A673 (cell line): ENCODE results near the gene POLK. TPM values are rescaled to one million over a fixed set of nuclear protein-coding genes. Genes with fewer than 3 reads are reported as not detected.

ENCODE experiments used
- Bru-seq: library from RNA; stranded (reverse); fragments of 400-500 nt; gene quantifications from one replicate; lab custom pipeline; 2021; lab: Mats Ljungman, UMichigan
- BruChase-seq, 2 experiments: library from RNA; stranded (reverse); fragments of 400-500 nt; gene quantifications; one replicate each; lab custom pipeline; 2021; lab: Mats Ljungman, UMichigan
- BruUV-seq: library from RNA; stranded (reverse); fragments of 400-500 nt; replicated peaks from 2 replicates; lab custom pipeline; 2021; lab: Mats Ljungman, UMichigan
- CTCF ChIA-PET: fragments of 300-600 bp; sonication (Branson Sonifier 250); formaldehyde crosslinking; loops from one replicate; lab custom pipeline; 2022; ENCODE audit warnings: antibody characterized with exemption; lab: Charles Lee
- POLR2A ChIA-PET: fragments of 300-600 bp; sonication (Branson Sonifier 250); formaldehyde crosslinking; loops from one replicate; lab custom pipeline; 2022; ENCODE audit warnings: antibody characterized with exemption; ENCODE audit not compliant: low non-redundant PET; lab: Charles Lee
- DNase-seq: peaks from one replicate; pipeline ENCODE4 v3.0.0-alpha.2; 2015; ENCODE audit warnings: low spot score
- H3K27ac ChIP-seq: fragments of 200-600 bp; sonication (generic); 2 replicates; pipeline ENCODE4 v1.5.1; 2016; ENCODE audit warnings: mixed run types, low read depth, mild to moderate bottlenecking, mixed read lengths, antibody characterized with exemption, low read length; ENCODE audit not compliant: poor library complexity, severe bottlenecking
- H3K27me3 ChIP-seq: fragments of 200-600 bp; sonication (generic); replicated peaks from 2 replicates; pipeline ENCODE4 v1.6.1; 2017; ENCODE audit warnings: mixed run types, low read depth, mild to moderate bottlenecking, mixed read lengths, antibody characterized with exemption, low read length; ENCODE audit not compliant: insufficient read depth, poor library complexity
- H3K36me3 ChIP-seq: fragments of 200-600 bp; sonication (generic); 2 replicates; pipeline ENCODE4 v1.6.1; 2016; ENCODE audit warnings: mixed run types, mild to moderate bottlenecking, mixed read lengths, antibody characterized with exemption, low read length; ENCODE audit not compliant: insufficient read depth, poor library complexity, severe bottlenecking
- H3K4me1 ChIP-seq: fragments of 200-600 bp; sonication (generic); 2 replicates; pipeline ENCODE4 v1.6.1; 2017; ENCODE audit warnings: mixed run types, mild to moderate bottlenecking, mixed read lengths, antibody characterized with exemption, low read length; ENCODE audit not compliant: insufficient read depth, poor library complexity, severe bottlenecking
- H3K4me3 ChIP-seq: fragments of 200-600 bp; sonication (generic); 2 replicates; pipeline ENCODE4 v1.5.1; 2016; ENCODE audit warnings: low read depth, mixed run types, mild to moderate bottlenecking, mixed read lengths, low read length; ENCODE audit not compliant: poor library complexity, severe bottlenecking
- H3K9me3 ChIP-seq: fragments of 200-600 bp; sonication (generic); 2 replicates; pipeline ENCODE4 v1.6.1; 2016; ENCODE audit warnings: mixed run types, low read depth, mild to moderate bottlenecking, mixed read lengths, antibody characterized with exemption, low read length; ENCODE audit not compliant: poor library complexity, severe bottlenecking
- EZH2 ChIP-seq: fragments of 200-600 bp; sonication (generic); IDR thresholded peaks from 2 replicates; pipeline ENCODE4 v1.6.1; 2017; ENCODE audit warnings: borderline replicate concordance, low read depth, mild to moderate bottlenecking, mixed read lengths, antibody characterized with exemption, low read length; ENCODE audit not compliant: poor library complexity, severe bottlenecking
- intact Hi-C: fragments of 100-400 bp; cut with micrococcal nuclease; formaldehyde crosslinking; loops from one replicate; pipeline ENCODE4 v1.10.0; 2022; ENCODE audit not compliant: unreplicated experiment
- long read RNA-seq: library from polyadenylated mRNA; stranded (forward); transcript quantifications from one replicate; pipeline ENCODE4 v2.0.0, GENCODE V29; 2022
- total RNA-seq: library from RNA; stranded (reverse); gene quantifications from 2 replicates; pipeline ENCODE4 v1.2.3, GENCODE V29; 2021
- TF ChIP-seq, protein P1 (sequence below): fragments of 300-800, 200-600 bp; sonication (generic); conservative IDR thresholded peaks from 2 replicates; pipeline ENCODE4 v1.5.1; 2017; ENCODE audit warnings: low read depth, mild to moderate bottlenecking, antibody characterized with exemption, low read length, moderate library complexity, mixed read lengths

The POLK gene
- total RNA-seq, result 21.5 and 23.2 TPM in 2 replicates
- percentile 81 among the genes with signal in this experiment for Bru-seq, nascent RNA
- percentile 81 among the genes with signal in this experiment for BruChase-seq, experiment 1, labeled RNA remaining after a 2-hour chase
- BruChase-seq, experiment 2, labeled RNA remaining after a 6-hour chase, result percentile 72 among the genes with signal in this experiment
- long read RNA-seq, full-length matches to known transcripts, result 6 of 14 reads
- long read RNA-seq, partial matches to known transcripts, result 3 of 14 reads
- long read RNA-seq, other reads (novel, unspliced or antisense), result 5 of 14 reads

DNA sequence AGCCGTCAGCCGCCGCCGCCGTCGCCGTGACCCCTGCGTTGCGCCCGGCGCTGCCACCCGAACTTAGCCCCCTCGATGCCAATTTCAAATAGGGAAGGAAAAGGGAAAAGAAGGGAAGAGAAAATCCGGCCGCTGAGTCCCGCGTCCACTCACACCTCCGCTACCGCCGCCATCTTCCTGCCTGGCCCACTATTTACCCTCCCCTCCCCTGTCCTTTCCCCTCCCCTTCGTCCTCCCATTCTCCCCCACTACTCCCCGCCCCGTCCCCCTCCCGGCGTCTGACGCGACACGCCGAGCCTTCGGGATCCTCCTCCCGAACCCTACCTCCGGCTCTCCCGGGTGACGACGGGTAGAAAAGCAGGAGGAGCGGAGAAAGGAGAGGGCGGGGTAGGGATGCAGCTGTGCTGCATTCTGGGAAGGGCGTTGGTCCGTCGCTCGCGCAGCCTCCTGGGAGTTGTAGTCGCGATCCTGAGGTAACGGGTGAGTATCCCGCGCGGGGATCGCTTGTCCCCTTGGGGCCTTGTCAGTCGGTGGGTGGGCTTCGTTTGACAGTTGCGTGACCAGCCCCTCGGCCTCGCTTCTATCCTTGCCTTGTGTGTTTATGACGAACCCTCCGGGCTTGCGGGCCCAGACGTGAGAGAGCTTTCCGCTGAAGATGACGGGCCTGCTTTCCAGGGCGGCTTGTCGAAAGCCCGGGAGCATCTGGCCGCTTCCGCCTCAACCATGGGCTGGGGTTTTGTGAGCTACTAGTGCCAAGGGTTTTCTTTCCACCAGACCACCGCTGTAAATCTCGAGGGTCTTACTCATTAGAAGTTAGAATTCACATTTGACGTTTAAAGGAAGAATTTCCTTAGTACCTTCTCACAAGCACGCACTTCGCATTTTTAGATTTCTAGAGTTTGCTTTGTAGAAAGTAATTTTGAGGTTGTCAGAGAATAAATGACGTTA lies at the start of gene POLK, which contains the start of gene CERT1:
TSS of gene POLK (plus strand) at position 457 of the 948 bp plus-strand sequence.
TSS of gene CERT1 (minus strand) at position 195 of the 948 bp plus-strand sequence. CDS start 422 bp downstream, outside the sequence.
- intact Hi-C loops, result no loop called here
- peak; percentile 100 for DNase-seq
- peaks cover 6% of the 10 kb centered on the region for H3K4me1 ChIP-seq
- ChIA-PET POLR2A (no interaction called here), CTCF (no interaction called here)
- BruUV-seq, result no TSS peak
- no peaks in the 10 kb centered on the region for H3K9me3 ChIP-seq
- no peak for TF ChIP-seq EZH2
- TF ChIP-seq, protein P1, sequence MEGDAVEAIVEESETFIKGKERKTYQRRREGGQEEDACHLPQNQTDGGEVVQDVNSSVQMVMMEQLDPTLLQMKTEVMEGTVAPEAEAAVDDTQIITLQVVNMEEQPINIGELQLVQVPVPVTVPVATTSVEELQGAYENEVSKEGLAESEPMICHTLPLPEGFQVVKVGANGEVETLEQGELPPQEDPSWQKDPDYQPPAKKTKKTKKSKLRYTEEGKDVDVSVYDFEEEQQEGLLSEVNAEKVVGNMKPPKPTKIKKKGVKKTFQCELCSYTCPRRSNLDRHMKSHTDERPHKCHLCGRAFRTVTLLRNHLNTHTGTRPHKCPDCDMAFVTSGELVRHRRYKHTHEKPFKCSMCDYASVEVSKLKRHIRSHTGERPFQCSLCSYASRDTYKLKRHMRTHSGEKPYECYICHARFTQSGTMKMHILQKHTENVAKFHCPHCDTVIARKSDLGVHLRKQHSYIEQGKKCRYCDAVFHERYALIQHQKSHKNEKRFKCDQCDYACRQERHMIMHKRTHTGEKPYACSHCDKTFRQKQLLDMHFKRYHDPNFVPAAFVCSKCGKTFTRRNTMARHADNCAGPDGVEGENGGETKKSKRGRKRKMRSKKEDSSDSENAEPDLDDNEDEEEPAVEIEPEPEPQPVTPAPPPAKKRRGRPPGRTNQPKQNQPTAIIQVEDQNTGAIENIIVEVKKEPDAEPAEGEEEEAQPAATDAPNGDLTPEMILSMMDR, result no peak
- H3K27me3 ChIP-seq, result no peaks in the 10 kb centered on the region
- peak within 1 kb of the TSS; percentile 91 for H3K27ac ChIP-seq
- no peaks in the 10 kb centered on the region for H3K36me3 ChIP-seq
- H3K4me3 ChIP-seq, result peak within 1 kb of the TSS; percentile 93

DNA sequence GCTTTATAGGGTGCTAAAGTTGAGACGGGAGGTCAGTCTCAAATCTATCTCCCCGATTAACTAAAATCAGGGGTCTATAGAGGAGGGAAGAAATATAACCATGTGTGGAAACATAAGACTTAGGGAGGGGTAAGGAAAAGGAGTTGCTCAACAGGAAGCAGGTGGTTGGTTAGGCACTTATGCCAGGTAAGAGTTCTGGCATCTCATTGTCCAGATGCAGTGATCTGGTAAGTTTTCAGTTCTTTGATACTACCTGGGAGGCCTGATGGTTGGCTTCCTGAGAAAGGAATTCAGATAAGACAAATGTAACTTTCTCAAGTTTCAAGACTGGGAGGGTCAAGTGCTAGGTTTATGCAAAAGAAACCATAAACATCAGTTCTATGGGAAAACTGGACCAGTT lies 48.0 kb upstream of the POLK start:
- POLR2A ChIA-PET, result no interaction called here
- BruUV-seq, result no TSS peak
- Histone ChIP-seq H3K36me3 (no peaks in the 10 kb centered on the region), H3K27ac (no peak overlapping the region), H3K4me1 (peaks cover 32% of the 10 kb centered on the region), H3K4me3 (no peak overlapping the region), H3K27me3 (no peaks in the 10 kb centered on the region), H3K9me3 (peaks cover 2% of the 10 kb centered on the region)
- DNase-seq, result no peak
- CTCF ChIA-PET, result no interaction called here
- TF ChIP-seq, protein P1, result no peak
- TF ChIP-seq EZH2, result no peak
- intact Hi-C loops, result no loop called here

DNA sequence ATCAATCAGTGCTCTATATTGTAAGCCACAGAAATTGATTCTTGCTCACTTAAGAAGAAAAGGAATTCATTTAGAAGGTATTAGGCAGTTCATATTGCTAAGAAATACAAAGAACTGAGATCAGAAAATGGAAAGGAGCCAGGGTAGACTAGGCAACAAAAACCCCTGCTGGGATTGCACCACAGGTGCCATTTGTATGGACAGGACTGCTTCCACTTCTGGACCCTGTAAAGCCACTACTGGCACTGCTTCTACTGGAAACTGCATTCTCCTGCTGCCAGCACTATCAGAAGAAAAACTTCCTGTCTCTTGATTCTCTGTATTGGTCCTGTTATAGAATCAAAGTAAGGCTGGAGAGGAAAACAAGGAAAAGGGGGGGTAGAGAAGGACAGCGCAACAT lies 46.2 kb upstream of the POLK start:
- TF ChIP-seq, protein P1, result no peak
- no peak for TF ChIP-seq EZH2
- Histone ChIP-seq H3K4me3 (no peak overlapping the region), H3K9me3 (peaks cover 18% of the 10 kb centered on the region), H3K27me3 (no peaks in the 10 kb centered on the region), H3K36me3 (no peaks in the 10 kb centered on the region), H3K27ac (no peak overlapping the region), H3K4me1 (peaks cover 32% of the 10 kb centered on the region)
- no TSS peak for BruUV-seq
- intact Hi-C loops, result no loop called here
- ChIA-PET POLR2A (no interaction called here), CTCF (no interaction called here)
- DNase-seq, result peak; percentile 63
